GM19239 (cell line): ENCODE data around the gene HDGF.

ENCODE experiments used
- DNase-seq: peaks from one replicate; pipeline ENCODE4 v3.0.0; 2011; ENCODE audit warnings: low spot score; ENCODE audit not compliant: insufficient read length
- FAIRE-seq: peaks from 2 replicates; lab custom pipeline; 2011; peaks lifted over from hg19 to GRCh38; lab: Jason Lieb, UNC

Gene HDGF

GRCh38 chr1:156751451-156751756 lies at the start of gene HDGF:
Gene HDGF, minus strand, starts transcription at chr1:156751675. Its CDS starts 246 bp downstream, at chr1:156751429.
- no peak for FAIRE-seq
- no peak for DNase-seq

DNA sequence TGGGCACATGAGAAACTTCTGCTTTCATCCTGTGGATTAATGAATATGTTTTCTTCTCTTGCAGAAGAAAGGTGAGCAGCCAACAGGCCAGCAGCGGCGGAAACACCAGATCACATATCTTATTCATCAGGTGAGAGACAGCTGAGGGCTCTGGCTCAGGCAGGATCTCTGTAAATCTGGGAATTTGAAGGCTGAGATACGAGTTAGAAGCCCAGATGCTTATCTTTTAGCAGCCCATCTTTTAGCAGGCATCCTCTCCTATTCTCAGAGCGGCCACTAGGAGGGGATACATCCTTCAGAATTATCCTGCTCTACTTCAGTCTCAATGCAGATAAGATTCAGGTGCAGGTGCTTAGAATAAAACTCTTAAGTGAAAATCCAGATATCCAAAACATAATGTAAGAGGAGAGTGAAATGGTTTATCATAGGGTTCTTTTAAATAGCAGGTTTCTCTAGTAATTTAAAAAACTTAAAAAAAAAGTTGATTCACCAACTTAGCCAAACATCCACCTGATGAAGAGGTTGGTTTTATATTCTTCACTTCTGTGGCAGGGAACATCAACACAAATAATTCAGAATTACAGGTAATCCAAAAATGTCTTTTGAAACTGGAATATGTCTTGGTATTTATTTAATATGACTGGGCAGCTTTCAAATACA lies 45.9 kb upstream of the HDGF start:
- DNase-seq (no peak), FAIRE-seq (peak; percentile 90)

DNA sequence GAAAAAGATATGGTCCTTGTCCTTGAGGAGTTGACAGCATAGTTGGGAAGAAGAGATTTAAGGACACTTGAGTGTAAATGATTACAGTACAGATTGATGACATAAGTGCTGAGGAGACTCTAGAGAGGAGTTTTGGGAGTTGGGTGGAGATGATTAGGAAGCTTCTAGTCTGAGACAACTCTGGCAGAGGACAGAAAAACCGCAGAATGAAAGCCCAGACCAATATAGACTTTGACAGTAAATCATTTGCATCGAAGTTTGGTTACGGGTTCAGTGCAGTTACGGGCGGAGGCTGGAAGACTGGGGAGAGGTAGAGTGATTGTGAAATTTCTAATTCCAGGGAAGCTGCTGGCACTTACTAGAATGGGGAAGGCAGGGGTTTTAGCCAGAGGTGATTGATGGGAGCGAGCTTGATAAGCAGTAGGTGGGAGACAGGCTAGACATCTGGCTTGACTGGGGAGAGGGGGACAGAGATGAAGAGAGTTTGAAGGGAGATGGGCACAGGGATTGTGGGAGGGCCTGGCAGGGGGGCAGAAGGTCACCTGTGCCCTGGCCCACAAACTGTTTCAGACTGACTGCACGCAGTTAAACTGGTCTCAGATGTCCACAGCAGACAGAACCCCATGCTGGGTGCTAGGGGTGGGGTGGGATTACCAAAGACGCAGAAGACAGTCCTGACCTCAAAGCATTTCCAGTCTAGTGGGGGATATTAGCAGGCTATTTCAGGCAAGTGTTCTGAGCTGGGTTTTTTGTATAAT lies 45.0 kb upstream of the HDGF start:
- DNase-seq (no peak), FAIRE-seq (no peak)

DNA sequence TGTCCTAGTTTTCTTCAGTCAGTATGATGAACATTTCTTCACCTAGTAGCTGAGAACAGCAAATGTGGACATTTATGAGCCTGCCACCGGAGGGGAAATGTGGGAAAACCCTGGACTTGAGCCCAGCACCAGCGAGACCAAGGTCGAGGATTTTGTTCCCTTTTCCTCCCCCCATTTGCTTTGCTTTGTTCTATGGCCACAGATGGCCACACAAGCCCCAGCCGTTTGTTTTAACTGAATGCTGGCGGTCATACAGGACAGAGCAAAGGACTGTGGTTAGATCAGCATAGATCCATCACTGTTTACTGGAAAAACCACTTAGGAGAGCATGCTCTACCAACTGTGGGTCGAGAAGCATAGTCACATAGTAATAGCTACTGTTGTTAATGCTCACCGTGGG lies 44.3 kb upstream of the HDGF start:
- FAIRE-seq (no peak), DNase-seq (no peak)

DNA sequence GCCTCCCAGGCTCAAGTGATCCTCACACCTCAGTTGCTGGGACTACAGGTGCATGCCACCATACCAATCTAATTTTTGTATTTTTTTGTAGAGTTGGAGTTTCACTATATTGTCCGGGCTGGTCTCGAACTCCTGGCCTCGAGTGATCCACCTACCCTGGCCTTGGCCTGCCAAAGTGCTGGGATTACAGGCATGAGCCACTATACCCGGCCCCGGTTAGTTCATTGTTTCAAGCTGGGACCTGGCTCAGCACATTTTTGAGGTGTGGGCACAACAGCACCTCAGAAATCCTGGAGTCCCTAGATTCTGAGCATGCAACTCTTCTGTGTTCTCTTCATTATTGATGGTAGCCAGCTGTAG lies 43.9 kb upstream of the HDGF start:
- DNase-seq (no peak), FAIRE-seq (no peak)

DNA sequence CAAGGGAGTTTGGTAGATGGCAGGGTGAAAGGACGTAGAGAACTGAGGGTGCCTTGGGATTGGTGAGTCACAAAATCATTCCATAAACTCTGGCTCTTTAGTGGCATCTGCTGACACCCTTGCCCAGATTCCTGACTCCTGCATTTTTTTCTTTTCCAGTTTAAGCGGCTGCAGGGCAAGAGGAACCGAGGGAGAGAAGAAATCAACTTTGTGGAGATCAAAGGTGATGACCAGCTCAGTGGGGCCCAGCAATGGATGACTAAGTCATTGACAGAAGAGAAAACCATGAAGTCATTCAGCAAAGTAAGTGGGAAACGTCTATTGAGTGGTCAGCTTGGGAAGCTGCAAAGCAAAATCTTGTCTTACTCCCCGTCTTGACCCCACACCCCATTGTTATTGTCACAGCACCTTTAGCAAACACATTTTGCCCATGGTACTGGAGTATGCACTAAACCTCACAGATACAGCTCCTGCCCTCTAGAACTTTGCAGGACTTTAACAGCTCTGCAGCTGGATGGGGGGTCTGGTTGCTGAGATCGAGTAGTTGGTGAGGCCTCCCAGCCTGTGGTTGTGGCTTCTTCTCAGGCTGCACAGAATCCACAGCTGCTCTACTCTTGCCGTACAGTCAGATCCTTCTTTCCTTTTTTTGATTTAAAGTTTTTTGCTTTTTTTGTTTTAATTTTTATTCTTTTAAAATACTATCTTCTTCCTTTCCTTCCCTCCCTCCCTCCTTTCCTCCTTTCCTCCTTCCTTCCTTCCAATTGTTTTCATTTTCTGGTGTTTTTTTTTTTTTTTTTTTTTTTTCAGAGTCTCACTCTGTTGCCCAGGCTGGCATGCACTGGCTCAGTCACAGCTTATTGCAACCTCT lies 43.3 kb upstream of the HDGF start:
- no peak for DNase-seq
- no peak for FAIRE-seq

GRCh38 chr1:156789621-156790318 lies 38.3 kb upstream of the HDGF start:
- no peak for FAIRE-seq
- DNase-seq: no peak

- FAIRE-seq (no peak), DNase-seq (no peak)
Measured at GRCh38 chr1:156788136-156788535, 36.7 kb upstream of the HDGF start.

DNA sequence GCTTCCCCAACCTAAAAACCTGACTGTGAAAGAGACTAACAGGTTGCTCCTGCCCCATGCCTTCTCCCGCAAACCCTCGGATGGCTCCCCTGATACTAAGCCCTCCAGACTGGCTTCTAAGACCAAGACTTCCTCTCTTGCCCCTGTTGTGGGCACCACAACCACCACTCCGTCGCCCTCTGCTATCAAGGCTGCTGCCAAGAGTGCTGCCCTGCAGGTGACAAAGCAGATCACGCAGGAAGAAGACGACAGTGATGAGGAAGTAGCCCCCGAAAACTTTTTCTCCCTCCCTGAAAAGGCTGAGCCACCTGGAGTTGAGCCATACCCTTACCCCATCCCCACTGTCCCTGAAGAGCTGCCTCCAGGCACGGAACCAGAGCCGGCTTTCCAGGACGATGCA lies 35.2 kb upstream of the HDGF start:
- no peak for FAIRE-seq
- DNase-seq: no peak

GRCh38 chr1:156785458-156785857 lies 34.0 kb upstream of the HDGF start:
- FAIRE-seq: no peak
- DNase-seq: no peak

DNA sequence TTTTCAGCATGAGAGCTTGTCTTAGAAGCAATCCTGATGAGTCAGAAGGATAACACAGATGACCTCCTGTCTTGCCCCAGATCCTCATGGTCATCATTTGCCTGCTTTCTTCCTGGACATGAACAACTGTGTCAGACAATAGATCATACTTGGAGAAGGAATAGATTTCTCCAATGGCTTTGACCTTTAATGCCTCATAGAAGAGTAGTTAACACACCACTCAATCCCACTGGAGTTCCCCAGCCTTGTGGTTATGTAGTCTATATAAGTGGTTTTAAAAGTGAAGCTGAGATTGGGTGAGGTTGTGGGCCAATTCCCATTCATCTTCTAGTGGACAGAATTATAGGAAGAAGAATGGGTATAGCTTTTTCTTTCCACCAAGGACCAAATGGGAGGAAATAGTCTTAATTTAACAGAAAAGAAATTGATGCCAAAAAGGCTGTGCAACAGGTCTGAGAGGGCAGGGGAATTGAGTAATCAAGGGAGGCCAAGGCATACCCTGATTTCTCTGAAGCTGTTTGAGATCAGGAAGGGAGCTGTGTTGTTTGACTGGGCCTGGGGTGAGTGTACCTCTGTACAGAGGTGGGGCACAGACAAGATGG lies 30.2 kb upstream of the HDGF start:
- DNase-seq: no peak
- no peak for FAIRE-seq

DNA sequence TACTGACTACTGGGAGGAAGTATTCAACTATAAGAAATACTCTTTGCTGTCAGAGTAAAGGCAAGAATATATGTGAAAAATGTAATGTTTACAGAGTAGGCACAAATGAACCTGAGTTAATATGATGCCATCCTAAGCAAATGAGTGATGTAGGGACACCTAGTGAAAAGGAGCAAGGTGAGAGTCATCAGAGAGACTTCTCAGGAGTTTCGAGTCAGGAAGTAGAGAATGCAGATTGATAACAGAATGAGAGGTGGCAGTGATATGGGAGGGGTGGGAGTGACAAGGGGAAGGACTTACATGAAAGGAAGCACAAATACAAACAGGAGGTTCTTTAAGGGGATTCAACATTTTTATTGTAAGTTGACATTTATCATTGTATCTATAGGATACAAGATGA lies 26.1 kb upstream of the HDGF start:
- DNase-seq (no peak), FAIRE-seq (no peak)

GRCh38 chr1:156776942-156777341 lies 25.5 kb upstream of the HDGF start:
- DNase-seq (no peak), FAIRE-seq (no peak)

DNA sequence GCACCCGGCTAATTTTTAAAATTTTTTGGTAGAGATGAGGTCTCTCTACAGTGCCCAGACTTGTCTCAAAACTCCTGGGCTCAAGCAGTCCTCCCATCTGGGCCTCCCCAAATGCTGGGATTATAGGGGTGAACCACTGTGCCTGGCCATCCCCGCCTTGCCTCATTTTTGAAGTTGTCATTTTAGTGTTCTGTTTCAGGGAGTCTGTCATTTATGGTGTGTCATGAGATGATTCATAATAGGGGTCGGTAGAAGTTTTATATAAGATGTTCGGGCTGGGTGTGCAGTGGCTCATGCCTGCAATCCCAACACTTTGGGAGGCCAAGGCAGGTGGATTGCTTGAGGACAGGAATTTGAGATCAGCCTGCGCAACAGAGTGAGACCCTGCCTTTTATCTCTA lies 24.3 kb upstream of the HDGF start:
- FAIRE-seq: no peak

GRCh38 chr1:156773607-156774006 lies 22.1 kb upstream of the HDGF start:
- FAIRE-seq: no peak
- DNase-seq: no peak

More for the DNA sequence above, 24.3 kb upstream of the HDGF start:
- no peak for DNase-seq

- no peak for FAIRE-seq
- no peak for DNase-seq
Measured at GRCh38 chr1:156772728-156773497, 21.4 kb upstream of the HDGF start.

DNA sequence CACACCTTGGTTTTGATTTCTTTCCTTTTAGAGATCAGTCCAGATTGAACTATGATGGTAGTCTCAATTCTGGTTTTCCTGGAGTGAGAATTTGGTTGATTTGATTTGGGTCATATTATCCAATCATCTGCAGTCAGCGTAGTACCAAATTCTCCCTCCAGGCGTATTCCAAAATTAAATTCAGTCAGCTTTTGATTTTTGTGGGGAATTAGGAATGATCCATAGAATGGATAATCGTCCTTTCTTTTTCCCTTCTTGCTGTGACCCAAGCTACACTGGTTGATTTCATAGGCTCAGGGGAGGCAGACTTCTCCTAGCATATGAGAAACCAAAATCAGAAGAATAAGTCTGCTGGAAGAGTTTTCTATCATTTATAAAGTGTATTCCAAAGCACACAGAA lies 20.7 kb upstream of the HDGF start:
- DNase-seq: no peak

DNA sequence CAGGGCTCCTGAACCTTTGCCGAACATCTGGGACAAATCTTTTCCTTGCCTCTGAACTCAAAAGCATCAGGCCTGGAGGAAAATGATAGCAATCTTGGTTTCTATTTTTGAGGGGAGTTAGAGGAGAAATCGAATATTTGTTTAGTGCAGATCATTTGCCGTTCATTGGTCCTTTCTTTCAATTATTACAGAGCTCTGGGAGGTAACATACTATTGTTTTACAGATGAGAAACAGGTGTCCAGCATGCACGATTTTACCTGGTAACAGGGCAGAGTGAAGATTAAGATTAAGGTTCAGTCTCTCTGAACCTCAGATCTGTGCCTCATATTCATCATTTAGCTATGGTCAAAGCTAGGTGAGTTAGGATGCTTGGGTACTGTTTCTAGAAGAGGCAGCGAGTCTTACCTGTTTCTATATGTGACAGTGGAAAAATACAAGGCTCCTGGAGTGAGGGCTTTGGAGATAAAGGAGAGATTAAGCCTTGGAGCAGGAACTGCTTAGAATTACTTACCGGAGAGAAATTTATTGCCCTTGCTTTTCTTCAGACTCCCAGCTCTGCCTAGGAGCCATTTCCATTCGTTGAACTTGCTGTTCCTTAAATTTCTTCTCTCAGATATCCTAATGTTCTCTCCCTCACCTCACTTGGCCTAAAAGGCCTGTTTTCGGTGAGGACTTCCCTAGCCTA lies 17.3 kb upstream of the HDGF start:
- DNase-seq (no peak), FAIRE-seq (no peak)

More for the DNA sequence above, 20.7 kb upstream of the HDGF start:
- no peak for FAIRE-seq
